GM18868 (cell line): ENCODE results near the gene CD40.
A peak's percentile ranks its signal among the peaks of the same experiment; 100 is the strongest.

Experiments used
- ATAC-seq: cut with Tn5 transposase; IDR thresholded peaks from one replicate; pipeline ENCODE4 v1.9.1; 2021; ENCODE audit warnings: mild to moderate bottlenecking, moderate library complexity; ENCODE audit not compliant: unreplicated experiment

The CD40 gene

GRCh38 chr20:46121184-46121930 lies 3.2 kb downstream of the CD40 start:
- ATAC-seq, result no peak

- ATAC-seq, result no peak
Measured at GRCh38 chr20:46122071-46122470, 4.0 kb downstream of the CD40 start.

GRCh38 chr20:46122516-46123481 lies 4.7 kb downstream of the CD40 start:
- ATAC-seq, result no peak

GRCh38 chr20:46123482-46124245 lies 5.5 kb downstream of the CD40 start:
- no peak for ATAC-seq

- ATAC-seq, result no peak
Measured at GRCh38 chr20:46126440-46127056, 8.4 kb downstream of the CD40 start.

GRCh38 chr20:46127396-46128010 lies 9.4 kb downstream of the CD40 start:
- ATAC-seq, result no peak

- no peak for ATAC-seq
Measured at GRCh38 chr20:46128310-46129151, 10.4 kb downstream of the CD40 start.

GRCh38 chr20:46129955-46130481 lies 11.9 kb downstream of the CD40 start:
- peak; percentile 45 for ATAC-seq

GRCh38 chr20:46130534-46130933 lies 12.4 kb downstream of the CD40 start:
- no peak for ATAC-seq

- ATAC-seq, result no peak
Measured at GRCh38 chr20:46131396-46131795, 13.3 kb downstream of the CD40 start.

- ATAC-seq, result no peak
Measured at GRCh38 chr20:46132705-46133120, 14.6 kb downstream of the CD40 start.

GRCh38 chr20:46133886-46134654 lies 16.0 kb downstream of the CD40 start:
- no peak for ATAC-seq

GRCh38 chr20:46134716-46135115 lies 16.6 kb downstream of the CD40 start:
- no peak for ATAC-seq

- no peak for ATAC-seq
Measured at GRCh38 chr20:46135856-46136633, 17.9 kb downstream of the CD40 start.

- ATAC-seq, result no peak
Measured at GRCh38 chr20:46137816-46138215, 19.7 kb downstream of the CD40 start.

GRCh38 chr20:46139266-46139889 lies 21.3 kb downstream of the CD40 start:
- no peak for ATAC-seq

- ATAC-seq, result no peak
Measured at GRCh38 chr20:46139908-46140482, 21.9 kb downstream of the CD40 start.
